Transverse colon (tissue), 4 donors: ENCODE results near the gene SUGCT. TPM values are rescaled to one million over a fixed set of nuclear protein-coding genes. Genes with fewer than 3 reads are reported as not detected.

Experiments
- DNase-seq: peaks from one replicate; pipeline ENCODE4 v3.0.0-alpha.2; 2019
- H3K27ac ChIP-seq, 4 donors: fragments of 200-600 bp; sonication (generic); 2 replicates each; pipeline ENCODE4 v1.5.1; 2016 to 2018; ENCODE audit warnings: inconsistent platforms in 4 of 4
- H3K27me3 ChIP-seq: fragments of 200-600 bp; sonication (generic); 2 replicates; pipeline ENCODE4 v1.5.1; 2017; ENCODE audit warnings: inconsistent platforms
- H3K36me3 ChIP-seq, 4 donors: fragments of 200-600 bp; sonication (generic); 2 replicates each; pipeline ENCODE4 v1.5.1; 2017 to 2019; ENCODE audit warnings: inconsistent platforms in 4 of 4
- H3K4me1 ChIP-seq, 4 donors: fragments of 200-600 bp; sonication (generic); 2 replicates each; pipeline ENCODE4 v1.5.1; 2017 to 2020; ENCODE audit warnings: inconsistent platforms in 4 of 4
- H3K4me3 ChIP-seq, 4 donors: fragments of 200-600 bp; sonication (generic); 1 replicate in 1 of 4; 2 replicates in 3 of 4; pipeline versions ENCODE4 v1.5.1 to v1.6.1; 2017 to 2019; ENCODE audit warnings: inconsistent platforms in 4 of 4
- H3K9me3 ChIP-seq, 2 donors: fragments of 200-600 bp; sonication (generic); 2 replicates each; pipeline ENCODE4 v1.5.1; 2017 to 2019; ENCODE audit warnings: inconsistent platforms in 2 of 2
- CTCF ChIP-seq, 5 experiments: fragments of 200-600 bp in 3 of 5; fragments of 450-650 bp in 2 of 5; sonication (generic) in 3 of 5; IDR thresholded peaks; 1 replicate in 2 of 5; 2 replicates in 3 of 5; pipeline ENCODE4 v1.5.1; 2016 to 2017; ENCODE audit warnings: antibody characterized with exemption in 5 of 5, inconsistent platforms in 3 of 5, mild to moderate bottlenecking in 2 of 5, moderate library complexity in 1 of 5
- EP300 ChIP-seq: sonication (generic); formaldehyde crosslinking; IDR thresholded peaks from one replicate; pipeline ENCODE4 v1.6.1; 2017; ENCODE audit warnings: antibody characterized with exemption, low read depth
- POLR2A ChIP-seq: fragments of 450-650 bp; IDR thresholded peaks from one replicate; pipeline ENCODE4 v1.6.1; 2016; ENCODE audit warnings: antibody characterized with exemption, mild to moderate bottlenecking, moderate library complexity
- POLR2AphosphoS5 ChIP-seq, 3 donors: sonication (generic); formaldehyde crosslinking; IDR thresholded peaks; one replicate each; pipeline ENCODE4 v1.6.1; 2016; ENCODE audit warnings: antibody characterized with exemption in 3 of 3
- WGBS, 2 donors: methylation state at CpG; one replicate each; pipeline ENCODE4 v1.1.5; 2018; ENCODE audit warnings: low coverage in 1 of 2; 5-methylcytosine and 5-hydroxymethylcytosine counted together
- in situ Hi-C, 4 donors: fragments of 200-750 bp; cut with MboI; loops; one replicate each; pipeline versions ENCODE4 v1.15.0 to v1.15.1; 2017; ENCODE audit warnings: low sequenced_read_pairs in 3 of 4, low pct_ligation_motif_present in 1 of 4, low pct_unique_long_range_greater_than_20kb in 1 of 4
- intact Hi-C: fragments of 100-400 bp; cut with DNase I; formaldehyde crosslinking; loops from one replicate; pipeline ENCODE4 v1.15.1; 2023; ENCODE audit warnings: low total_unique reads
- total RNA-seq, 4 donors: library from RNA; depleted of rRNA; stranded (reverse); fragments of >200 nt; gene quantifications; one replicate each; pipeline ENCODE4 v1.1.0, GENCODE V29; 2016

The SUGCT gene
- total RNA-seq, 4 donors from 2014 or later = 2.6 to 44.5 (median 15.9) TPM

- Histone ChIP-seq H3K4me1 (no peaks in the 10 kb centered on the region), H3K36me3 (no peaks in the 10 kb centered on the region), H3K27ac (no peak overlapping the region), H3K9me3 (no peaks in the 10 kb centered on the region), H3K4me3 (no peak overlapping the region), H3K27me3 (no peaks in the 10 kb centered on the region)
- WGBS, 2 donors = 60 to 79% methylated on average over 2 to 3 of the region's 3 CpGs
- DNase-seq = no peak
- intact Hi-C loops = no loop called here
- in situ Hi-C loops = no loop called here
- TF ChIP-seq POLR2AphosphoS5 (IDR thresholded peaks at IDR 0.05) (no peak), POLR2A (no peak), CTCF (IDR thresholded peaks at IDR 0.05) (no peak), EP300 (no peak)
Measured at GRCh38 chr7:40706829-40707228, 572.0 kb downstream of the SUGCT start.

GRCh38 chr7:40709062-40709964 lies 574.5 kb downstream of the SUGCT start:
- no peak overlapping the region for H3K4me3 ChIP-seq
- H3K36me3 ChIP-seq = no peaks in the 10 kb centered on the region
- H3K9me3 ChIP-seq = no peaks in the 10 kb centered on the region
- intact Hi-C loops (no loop called here), in situ Hi-C loops (no loop called here)
- H3K27ac ChIP-seq = no peak overlapping the region
- WGBS, 2 donors = 72 to 89% methylated on average over 3 to 6 of the region's 6 CpGs
- H3K4me1 ChIP-seq = no peaks in the 10 kb centered on the region
- H3K27me3 ChIP-seq = no peaks in the 10 kb centered on the region
- no peak for DNase-seq
- TF ChIP-seq POLR2AphosphoS5 (IDR thresholded peaks at IDR 0.05) (no peak), CTCF (IDR thresholded peaks at IDR 0.05) (no peak), EP300 (no peak), POLR2A (no peak)

GRCh38 chr7:40711706-40712105 lies 576.9 kb downstream of the SUGCT start:
- in situ Hi-C loops = no loop called here
- Histone ChIP-seq H3K9me3 (no peaks in the 10 kb centered on the region), H3K4me3 (no peak overlapping the region), H3K4me1 (no peaks in the 10 kb centered on the region), H3K36me3 (no peaks in the 10 kb centered on the region), H3K27ac (no peak overlapping the region), H3K27me3 (no peaks in the 10 kb centered on the region)
- WGBS, 2 donors = 89% methylated on average over 6 of the region's 6 CpGs; no CpG with 5 or more reads in 1 of the 2 donors
- TF ChIP-seq CTCF (IDR thresholded peaks at IDR 0.05) = no peak
- TF ChIP-seq POLR2A = no peak
- TF ChIP-seq POLR2AphosphoS5 (IDR thresholded peaks at IDR 0.05) = no peak
- no peak for TF ChIP-seq EP300
- intact Hi-C loops = no loop called here
- DNase-seq = no peak

GRCh38 chr7:40714363-40715052 lies 579.7 kb downstream of the SUGCT start:
- no peaks in the 10 kb centered on the region for H3K4me1 ChIP-seq
- no peak for DNase-seq
- in situ Hi-C loops (no loop called here), intact Hi-C loops (no loop called here)
- no peaks in the 10 kb centered on the region for H3K36me3 ChIP-seq
- WGBS, 2 donors = 70 to 74% methylated on average over 2 of the region's 2 CpGs
- no peak overlapping the region for H3K4me3 ChIP-seq
- no peaks in the 10 kb centered on the region for H3K9me3 ChIP-seq
- TF ChIP-seq EP300 = no peak
- no peak for TF ChIP-seq POLR2A
- TF ChIP-seq CTCF (IDR thresholded peaks at IDR 0.05) = no peak
- no peak for TF ChIP-seq POLR2AphosphoS5 (IDR thresholded peaks at IDR 0.05)
- no peak overlapping the region for H3K27ac ChIP-seq
- no peaks in the 10 kb centered on the region for H3K27me3 ChIP-seq
